HepG2 (cell line): ENCODE data around the gene PLXNC1. TPM values are rescaled to one million over a fixed set of nuclear protein-coding genes. Genes with fewer than 3 reads are reported as not detected.
A peak's percentile ranks its signal among the peaks of the same experiment; 100 is the strongest.

Source experiments
- AGO1 ChIP-seq: fragments of 200-400 bp; formaldehyde crosslinking; IDR thresholded peaks from 2 replicates; pipeline ENCODE4 v1.6.1; 2017; ENCODE audit warnings: mild to moderate bottlenecking, low read depth, low read length, moderate library complexity; ENCODE audit not compliant: poor library complexity, severe bottlenecking
- ARHGAP35 ChIP-seq: sonication (generic); formaldehyde crosslinking; IDR thresholded peaks from 2 replicates; pipeline ENCODE4 v1.9.0; 2022; ENCODE audit warnings: mild to moderate bottlenecking, inconsistent platforms, moderate library complexity, missing genetic modification reagents, borderline replicate concordance
- GATAD1 ChIP-seq: IDR thresholded peaks from 2 replicates; pipeline ENCODE4 v1.6.1; 2016; ENCODE audit warnings: missing genetic modification reagents, missing compliant biosample characterization
- GPBP1L1 ChIP-seq: sonication (generic); formaldehyde crosslinking; IDR thresholded peaks from 2 replicates; pipeline ENCODE4 v1.5.0; 2020; ENCODE audit warnings: mild to moderate bottlenecking, missing genetic modification reagents
- KAT7 ChIP-seq: IDR thresholded peaks from 2 replicates; pipeline ENCODE4 v1.6.1; 2018; ENCODE audit warnings: borderline replicate concordance, missing compliant biosample characterization
- KLF15 ChIP-seq: sonication (generic); formaldehyde crosslinking; IDR thresholded peaks from 2 replicates; pipeline ENCODE4 v1.8.1; 2023; ENCODE audit warnings: borderline replicate concordance, mild to moderate bottlenecking, inconsistent platforms, missing genetic modification reagents, mixed read lengths
- KLF9 ChIP-seq: IDR thresholded peaks from 2 replicates; pipeline ENCODE4 v1.6.1; 2016; ENCODE audit warnings: low read depth
- PHB2 ChIP-seq: fragments of 450-650 bp; IDR thresholded peaks from 2 replicates; pipeline ENCODE4 v1.6.1; 2018; ENCODE audit not compliant: partially characterized antibody
- RELA ChIP-seq: sonication (generic); formaldehyde crosslinking; IDR thresholded peaks from 2 replicates; pipeline ENCODE4 v1.4.0; 2020; ENCODE audit warnings: missing genetic modification reagents
- RFX5 ChIP-seq: IDR thresholded peaks from 2 replicates; pipeline ENCODE4 v1.6.1; 2011; ENCODE audit warnings: low read depth, low read length, improper control_type of control experiment
- SETDB1 ChIP-seq: sonication (generic); formaldehyde crosslinking; IDR thresholded peaks from 2 replicates; pipeline ENCODE4 v1.5.1; 2020; ENCODE audit warnings: missing genetic modification reagents, mild to moderate bottlenecking, borderline replicate concordance
- THAP11 ChIP-seq: IDR thresholded peaks from 2 replicates; pipeline ENCODE4 v1.6.1; 2016; ENCODE audit warnings: missing biosample characterization, missing genetic modification reagents
- ZBTB21 ChIP-seq: sonication (generic); formaldehyde crosslinking; IDR thresholded peaks from 2 replicates; pipeline ENCODE4 v1.4.0; 2020; ENCODE audit warnings: missing genetic modification reagents
- ZBTB43 ChIP-seq: sonication (generic); formaldehyde crosslinking; conservative IDR thresholded peaks from 2 replicates; pipeline ENCODE4 v1.4.0; 2020; ENCODE audit warnings: missing genetic modification reagents
- ZBTB44 ChIP-seq: sonication (generic); formaldehyde crosslinking; IDR thresholded peaks from 2 replicates; pipeline ENCODE4 v1.4.0; 2020; ENCODE audit warnings: missing genetic modification reagents
- ZFP36L1 ChIP-seq: sonication (generic); formaldehyde crosslinking; IDR thresholded peaks from 2 replicates; pipeline ENCODE4 v1.8.0; 2022; ENCODE audit warnings: mild to moderate bottlenecking, missing genetic modification reagents, moderate library complexity
- ZFP41 ChIP-seq: sonication (generic); formaldehyde crosslinking; IDR thresholded peaks from 2 replicates; pipeline ENCODE4 v1.4.0; 2020; ENCODE audit warnings: mild to moderate bottlenecking, missing genetic modification reagents, borderline replicate concordance
- ZNF205 ChIP-seq: IDR thresholded peaks from 2 replicates; pipeline ENCODE4 v1.6.1; 2018; ENCODE audit warnings: missing biosample characterization, missing genetic modification reagents
- ZNF34 ChIP-seq: sonication (generic); formaldehyde crosslinking; IDR thresholded peaks from 2 replicates; pipeline ENCODE4 v1.4.0; 2020; ENCODE audit warnings: mild to moderate bottlenecking, missing genetic modification reagents, borderline replicate concordance
- ZNF432 ChIP-seq: sonication (generic); formaldehyde crosslinking; IDR thresholded peaks from 2 replicates; pipeline ENCODE4 v1.5.0; 2020; ENCODE audit warnings: missing genetic modification reagents, mild to moderate bottlenecking, borderline replicate concordance
- ZNF724P ChIP-seq: sonication (generic); formaldehyde crosslinking; IDR thresholded peaks from 2 replicates; pipeline ENCODE4 v1.8.0; 2022; ENCODE audit warnings: missing genetic modification reagents, borderline replicate concordance
- ZNF776 ChIP-seq: sonication (generic); formaldehyde crosslinking; IDR thresholded peaks from 2 replicates; pipeline ENCODE4 v1.4.0; 2020; ENCODE audit warnings: mild to moderate bottlenecking, missing genetic modification reagents
- ZNF839 ChIP-seq: sonication (generic); formaldehyde crosslinking; IDR thresholded peaks from 2 replicates; pipeline ENCODE4 v1.4.0; 2020; ENCODE audit warnings: missing genetic modification reagents, mild to moderate bottlenecking, borderline replicate concordance
- polyA plus RNA-seq, 8 experiments: library from polyadenylated mRNA; depleted of rRNA in 3 of 8; stranded (reverse) in 7 of 8; unstranded in 1 of 8; fragments of >200 nt; fragmentation: Illumina TruSeq in 4 of 8; extraction: Trizol in 4 of 8; gene quantifications; 2 replicates each; pipeline versions ENCODE4 v1.2.1 to v1.2.3, GENCODE V29; 2011 to 2016; ENCODE audit warnings: low read depth in 4 of 8, missing spikeins in 1 of 8, mixed read lengths in 1 of 8; ENCODE audit not compliant: insufficient read depth in 1 of 8
- total RNA-seq, 5 experiments: library from RNA; depleted of rRNA; stranded (reverse); fragments of >200 nt; fragmentation: Illumina TruSeq; extraction: Trizol; gene quantifications; 2 replicates each; pipeline ENCODE4 v1.2.3, GENCODE V29; 2016; ENCODE audit warnings: low read depth in 1 of 5
- TF ChIP-seq, protein P1 (sequence below): sonication (generic); formaldehyde crosslinking; IDR thresholded peaks from 2 replicates; pipeline ENCODE4 v1.4.0; 2020; ENCODE audit warnings: mild to moderate bottlenecking, missing genetic modification reagents
- TF ChIP-seq, protein P2 (sequence below): IDR thresholded peaks from 2 replicates; pipeline ENCODE4 v1.6.1; 2016; ENCODE audit warnings: low read depth

PLXNC1 gene
- total and polyA plus RNA-seq, 2 of the 13 experiments (the other 11 are each of a cell fraction or from before 2014, with no cell fraction given) = 6.6 to 11.2 TPM

DNA sequence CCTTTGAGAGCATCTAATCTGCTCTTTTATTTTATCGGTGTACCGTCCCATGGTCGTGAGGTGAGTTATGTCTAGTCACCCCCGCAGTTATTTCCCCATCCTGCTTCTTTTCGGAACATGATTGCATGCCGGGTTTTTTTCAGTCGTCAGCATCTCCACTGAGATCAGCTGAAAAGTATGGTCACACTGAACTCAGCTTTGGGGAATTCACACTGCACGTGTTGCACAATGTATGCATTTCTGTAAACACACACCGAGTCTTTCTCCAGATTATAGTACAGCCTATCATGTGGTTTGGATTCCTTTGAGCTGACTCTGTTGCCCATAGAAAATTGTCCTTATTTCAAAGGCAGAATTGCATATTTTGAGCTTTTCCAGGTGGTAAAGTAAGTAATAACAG is 24.6 kb downstream of the PLXNC1 start (continued):
- TF ChIP-seq GPBP1L1 (no peak), ZBTB43 (CRISPR knock-in tag) (peak; percentile 95), KAT7 (CRISPR knock-in tag) (no peak), RELA (no peak), GATAD1 (CRISPR knock-in tag) (0 out of 2 replicates have a peak, but pooled peaks have one; percentile 22), ZNF839 (no peak), KLF15 (CRISPR knock-in tag) (no peak), SETDB1 (CRISPR knock-in tag) (no peak), ZBTB21 (CRISPR knock-in tag) (no peak), ZNF724P (CRISPR knock-in tag) (no peak), ZNF432 (CRISPR knock-in tag) (no peak), ZNF34 (CRISPR knock-in tag) (no peak), ZNF205 (CRISPR knock-in tag) (no peak), RFX5 (no peak), AGO1 (no peak), KLF9 (CRISPR knock-in tag) (no peak), ZFP36L1 (no peak), ZFP41 (CRISPR knock-in tag) (no peak), THAP11 (peak; percentile 59; the same call in 1 of the 2 replicates), ARHGAP35 (CRISPR knock-in tag) (no peak), ZBTB44 (CRISPR knock-in tag) (no peak), ZNF776 (CRISPR knock-in tag) (no peak), PHB2 (no peak)
- TF ChIP-seq, protein P1, sequence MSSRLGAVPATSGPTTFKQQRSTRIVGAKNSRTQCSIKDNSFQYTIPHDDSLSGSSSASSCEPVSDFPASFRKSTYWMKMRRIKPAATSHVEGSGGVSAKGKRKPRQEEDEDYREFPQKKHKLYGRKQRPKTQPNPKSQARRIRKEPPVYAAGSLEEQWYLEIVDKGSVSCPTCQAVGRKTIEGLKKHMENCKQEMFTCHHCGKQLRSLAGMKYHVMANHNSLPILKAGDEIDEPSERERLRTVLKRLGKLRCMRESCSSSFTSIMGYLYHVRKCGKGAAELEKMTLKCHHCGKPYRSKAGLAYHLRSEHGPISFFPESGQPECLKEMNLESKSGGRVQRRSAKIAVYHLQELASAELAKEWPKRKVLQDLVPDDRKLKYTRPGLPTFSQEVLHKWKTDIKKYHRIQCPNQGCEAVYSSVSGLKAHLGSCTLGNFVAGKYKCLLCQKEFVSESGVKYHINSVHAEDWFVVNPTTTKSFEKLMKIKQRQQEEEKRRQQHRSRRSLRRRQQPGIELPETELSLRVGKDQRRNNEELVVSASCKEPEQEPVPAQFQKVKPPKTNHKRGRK = no peak
- TF ChIP-seq, protein P2, sequence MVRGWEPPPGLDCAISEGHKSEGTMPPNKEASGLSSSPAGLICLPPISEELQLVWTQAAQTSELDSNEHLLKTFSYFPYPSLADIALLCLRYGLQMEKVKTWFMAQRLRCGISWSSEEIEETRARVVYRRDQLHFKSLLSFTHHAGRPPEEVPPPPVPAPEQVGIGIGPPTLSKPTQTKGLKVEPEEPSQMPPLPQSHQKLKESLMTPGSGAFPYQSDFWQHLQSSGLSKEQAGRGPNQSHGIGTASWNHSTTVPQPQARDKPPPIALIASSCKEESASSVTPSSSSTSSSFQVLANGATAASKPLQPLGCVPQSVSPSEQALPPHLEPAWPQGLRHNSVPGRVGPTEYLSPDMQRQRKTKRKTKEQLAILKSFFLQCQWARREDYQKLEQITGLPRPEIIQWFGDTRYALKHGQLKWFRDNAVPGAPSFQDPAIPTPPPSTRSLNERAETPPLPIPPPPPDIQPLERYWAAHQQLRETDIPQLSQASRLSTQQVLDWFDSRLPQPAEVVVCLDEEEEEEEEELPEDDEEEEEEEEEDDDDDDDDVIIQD (CRISPR knock-in tag) = peak; percentile 77; the same call in 1 of the 2 replicates
